Measurements from ENCODE around the gene TPPP2.

GRCh38 chr14:21037156-21037555 is 7.1 kb downstream of the TPPP2 start:
- no peak for TF ChIP-seq POLR2A (IDR thresholded peaks at IDR 0.05)
- TF ChIP-seq POLR2AphosphoS5 (IDR thresholded peaks at IDR 0.05): no peak
